ENCODE measurements around the gene UXS1.

- TF ChIP-seq SUZ12 (IDR thresholded peaks at IDR 0.05; ENCODE audit: extremely low read depth, insufficient read depth, insufficient read length) (no peak), YY1 (IDR thresholded peaks at IDR 0.05; ENCODE audit: insufficient read depth, insufficient read length) (no peak), ZNF274 (IDR thresholded peaks at IDR 0.05; ENCODE audit: low read depth, low read length) (no peak)
These were observed 38.7 kb upstream of the UXS1 start for GRCh38 chr2:106232638-106233349.

Measured in NT2/D1 (cell line).